H1 (cell line): Measurements from ENCODE around the gene KLHL7. TPM values are rescaled to one million over a fixed set of nuclear protein-coding genes. Genes with fewer than 3 reads are reported as not detected.

Experiments used
- CTCF ChIA-PET: fragments of 300-600 bp; sonication (Branson Sonifier 250); formaldehyde crosslinking; loops from one replicate; lab custom pipeline; 2021; ENCODE audit not compliant: partially characterized antibody; lab: Charles Lee
- POLR2A ChIA-PET: fragments of 300-600 bp; sonication (Branson Sonifier 250); formaldehyde crosslinking; loops from one replicate; lab custom pipeline; 2021; ENCODE audit warnings: inconsistent platforms; ENCODE audit not compliant: partially characterized antibody; lab: Charles Lee
- DNase-seq, 2 experiments: peaks; one replicate each; pipeline versions ENCODE4 v3.0.0 to v3.0.0-alpha.2; 2010 to 2022; ENCODE audit warnings: low spot score in 2 of 2, low read depth in 1 of 2, mixed read lengths in 1 of 2
- FAIRE-seq: peaks from 2 replicates; lab custom pipeline; 2011; peaks lifted over from hg19 to GRCh38; lab: Jason Lieb, UNC
- H2AFZ ChIP-seq: 2 replicates; pipeline ENCODE4 v1.8.1; 2012; ENCODE audit warnings: low read length, inconsistent platforms
- H2AK5ac ChIP-seq: 2 replicates; pipeline ENCODE4 v1.6.1; 2013; ENCODE audit warnings: low read depth, low read length
- H2BK120ac ChIP-seq: replicated peaks from 2 replicates; pipeline ENCODE3; 2013; ENCODE audit warnings: low read depth, low read length, inconsistent platforms
- H2BK12ac ChIP-seq: 2 replicates; pipeline ENCODE4 v1.6.1; 2013; ENCODE audit warnings: low read depth, low read length
- H2BK15ac ChIP-seq: 2 replicates; pipeline ENCODE4 v1.6.1; 2013; ENCODE audit warnings: low read length
- H2BK20ac ChIP-seq: 2 replicates; pipeline ENCODE4 v1.6.1; 2013; ENCODE audit warnings: low read length
- H2BK5ac ChIP-seq: 2 replicates; pipeline ENCODE4 v1.6.1; 2013; ENCODE audit warnings: low read depth, low read length
- H3K14ac ChIP-seq: 2 replicates; pipeline ENCODE4 v1.6.1; 2013; ENCODE audit warnings: inconsistent platforms; ENCODE audit not compliant: insufficient read length
- H3K18ac ChIP-seq: 2 replicates; pipeline ENCODE4 v1.6.1; 2013; ENCODE audit warnings: low read length; ENCODE audit errors: extremely low read depth
- H3K23ac ChIP-seq: 2 replicates; pipeline ENCODE4 v1.6.1; 2013; ENCODE audit warnings: inconsistent platforms; ENCODE audit not compliant: insufficient read length
- H3K23me2 ChIP-seq: 2 replicates; pipeline ENCODE4 v1.6.1; 2013; ENCODE audit warnings: low read depth, low read length
- H3K27ac ChIP-seq: 2 replicates; pipeline ENCODE4 v1.6.1; 2011; ENCODE audit warnings: low read depth, low read length, inconsistent platforms
- H3K27me3 ChIP-seq, 4 experiments: replicated peaks in 1 of 4; 1 replicate in 1 of 4; 2 replicates in 3 of 4; pipeline versions ENCODE4 v1.6.1 to v1.8.1; 2011 to 2013; ENCODE audit warnings: low read length in 3 of 4, mild to moderate bottlenecking in 3 of 4, inconsistent platforms in 2 of 4, mixed read lengths in 2 of 4, moderate library complexity in 1 of 4; ENCODE audit not compliant: control insufficient read depth in 3 of 4, insufficient read depth in 3 of 4; ENCODE audit errors: extremely low read depth in 1 of 4
- H3K36me3 ChIP-seq, 4 experiments: 2 replicates each; pipeline versions ENCODE4 v1.6.1 to v1.8.1; 2011 to 2013; ENCODE audit warnings: mild to moderate bottlenecking in 4 of 4, low read length in 3 of 4, moderate library complexity in 2 of 4, control low read depth in 1 of 4, inconsistent platforms in 1 of 4; ENCODE audit not compliant: insufficient read depth in 4 of 4, control insufficient read depth in 2 of 4
- H3K4ac ChIP-seq: replicated peaks from 2 replicates; pipeline ENCODE3; 2013; ENCODE audit warnings: low read length, low read depth, mixed read lengths, inconsistent platforms; ENCODE audit not compliant: insufficient read length
- H3K4me1 ChIP-seq, 4 experiments: replicated peaks in 1 of 4; 1 replicate in 1 of 4; 2 replicates in 3 of 4; pipeline versions ENCODE4 v1.6.1 to v1.8.1; 2011 to 2013; ENCODE audit warnings: low read length in 3 of 4, inconsistent platforms in 2 of 4, mixed read lengths in 1 of 4; ENCODE audit not compliant: insufficient read depth in 4 of 4, control insufficient read depth in 3 of 4
- H3K4me2 ChIP-seq, 2 experiments: 2 replicates each; pipeline versions ENCODE4 v1.6.1 to v1.8.1; 2011 to 2013; ENCODE audit warnings: low read depth in 2 of 2, low read length in 2 of 2, control low read depth in 1 of 2, inconsistent platforms in 1 of 2, mild to moderate bottlenecking in 1 of 2; ENCODE audit not compliant: insufficient read depth in 1 of 2
- H3K4me3 ChIP-seq, 4 experiments: fragments of 200-600, 300-600 bp in 1 of 4; sonication (generic), shearing (Covaris generic), sonication (Bioruptor Twin) in 1 of 4; 2 replicates each; pipeline versions ENCODE4 v1.5.1 to v1.8.1; 2011 to 2016; ENCODE audit warnings: low read length in 4 of 4, low read depth in 3 of 4, control low read depth in 2 of 4, inconsistent platforms in 2 of 4, mild to moderate bottlenecking in 2 of 4, mixed read lengths in 1 of 4, moderate library complexity in 1 of 4; ENCODE audit not compliant: insufficient read depth in 2 of 4; ENCODE audit errors: extremely low read depth in 1 of 4
- H3K56ac ChIP-seq: replicated peaks from 2 replicates; pipeline ENCODE3; 2013; ENCODE audit warnings: low read depth, mild to moderate bottlenecking, mixed read lengths, low read length, inconsistent platforms; ENCODE audit not compliant: insufficient read length
- H3K79me1 ChIP-seq: 2 replicates; pipeline ENCODE4 v1.6.1; 2013; ENCODE audit warnings: low read depth, low read length, control low read depth
- H3K79me2 ChIP-seq, 2 experiments: 2 replicates each; pipeline versions ENCODE4 v1.6.1 to v1.8.1; 2012 to 2013; ENCODE audit warnings: low read length in 2 of 2, mild to moderate bottlenecking in 2 of 2, inconsistent platforms in 1 of 2; ENCODE audit not compliant: insufficient read depth in 2 of 2, control insufficient read depth in 1 of 2
- H3K9ac ChIP-seq, 4 experiments: replicated peaks in 1 of 4; 1 replicate in 1 of 4; 2 replicates in 3 of 4; pipeline versions ENCODE4 v1.6.1 to v1.8.1; 2011 to 2013; ENCODE audit warnings: low read depth in 3 of 4, low read length in 3 of 4, control low read depth in 2 of 4, mild to moderate bottlenecking in 2 of 4, moderate library complexity in 2 of 4, inconsistent platforms in 1 of 4; ENCODE audit errors: extremely low read depth in 1 of 4
- H3K9me3 ChIP-seq, 2 experiments: 2 replicates each; pipeline versions ENCODE4 v1.6.1 to v1.8.1; 2012 to 2013; ENCODE audit warnings: mild to moderate bottlenecking in 2 of 2, moderate library complexity in 2 of 2, control low read depth in 1 of 2, inconsistent platforms in 1 of 2, low read depth in 1 of 2, low read length in 1 of 2, mixed read lengths in 1 of 2; ENCODE audit not compliant: insufficient read depth in 2 of 2
- H4K20me1 ChIP-seq, 2 experiments: replicated peaks in 1 of 2; 2 replicates each; pipeline versions ENCODE3 to v1.8.1; 2011 to 2013; ENCODE audit warnings: inconsistent platforms in 2 of 2, low read length in 2 of 2, mild to moderate bottlenecking in 1 of 2; ENCODE audit not compliant: insufficient read depth in 2 of 2, control insufficient read depth in 1 of 2
- H4K5ac ChIP-seq: 2 replicates; pipeline ENCODE4 v1.6.1; 2013; ENCODE audit warnings: low read length, low read depth, mixed read lengths, inconsistent platforms; ENCODE audit not compliant: insufficient read length
- H4K8ac ChIP-seq: 2 replicates; pipeline ENCODE4 v1.8.0; 2013; ENCODE audit warnings: mild to moderate bottlenecking, moderate library complexity, low read length, inconsistent platforms; ENCODE audit not compliant: insufficient read depth; ENCODE audit errors: extremely low read depth
- H4K91ac ChIP-seq: replicated peaks from 2 replicates; pipeline ENCODE3; 2013; ENCODE audit warnings: low read length, mixed read lengths, inconsistent platforms; ENCODE audit not compliant: insufficient read length
- BCL11A ChIP-seq, 2 experiments: IDR thresholded peaks; one replicate each; pipeline ENCODE4 v1.6.1; 2011; ENCODE audit warnings: low read depth in 2 of 2, low read length in 2 of 2, mild to moderate bottlenecking in 2 of 2
- CBX8 ChIP-seq: fragments of 300-800, 300-1000 bp; sonication (generic); IDR thresholded peaks from 2 replicates; pipeline ENCODE4 v1.7.1; 2016; ENCODE audit warnings: low read depth, low read length, borderline replicate concordance
- EP300 ChIP-seq, 2 experiments: IDR thresholded peaks; 1 replicate in 1 of 2; 2 replicates in 1 of 2; pipeline ENCODE4 v1.6.1; 2011 to 2012; ENCODE audit warnings: low read depth in 2 of 2, low read length in 2 of 2, mild to moderate bottlenecking in 2 of 2, borderline replicate concordance in 1 of 2, inconsistent platforms in 1 of 2, moderate library complexity in 1 of 2
- FOSL1 ChIP-seq: IDR thresholded peaks from 2 replicates; pipeline ENCODE4 v1.6.1; 2011; ENCODE audit warnings: mild to moderate bottlenecking, low read depth, low read length, moderate library complexity; ENCODE audit not compliant: insufficient read depth
- GTF2F1 ChIP-seq: IDR thresholded peaks from 2 replicates; pipeline ENCODE4 v1.6.1; 2012; ENCODE audit warnings: low read depth, low read length, improper control_type of control experiment, borderline replicate concordance
- KDM1A ChIP-seq: fragments of 200-600, 300-600 bp; sonication (generic); IDR thresholded peaks from 2 replicates; pipeline ENCODE4 v1.7.1; 2016; ENCODE audit warnings: mild to moderate bottlenecking, low read length, borderline replicate concordance
- NANOG ChIP-seq: IDR thresholded peaks from 2 replicates; pipeline ENCODE4 v1.6.1; 2011; ENCODE audit warnings: low read length, low read depth, mild to moderate bottlenecking, inconsistent platforms; ENCODE audit not compliant: insufficient read depth, poor library complexity, severe bottlenecking
- RAD21 ChIP-seq, 2 experiments: IDR thresholded peaks in 1 of 2; conservative IDR thresholded peaks in 1 of 2; 2 replicates each; pipeline ENCODE4 v1.6.1; 2011; ENCODE audit warnings: low read depth in 2 of 2, low read length in 2 of 2, improper control_type of control experiment in 1 of 2, inconsistent platforms in 1 of 2, mild to moderate bottlenecking in 1 of 2, moderate library complexity in 1 of 2
- RFX5 ChIP-seq: IDR thresholded peaks from 2 replicates; pipeline ENCODE4 v1.6.1; 2011; ENCODE audit warnings: low read depth, low read length, improper control_type of control experiment, borderline replicate concordance
- TAF7 ChIP-seq: optimal IDR thresholded peaks from 2 replicates; pipeline ENCODE3; 2011; ENCODE audit warnings: low read depth, mild to moderate bottlenecking, inconsistent platforms, low read length, moderate library complexity, borderline replicate concordance
- TBP ChIP-seq: IDR thresholded peaks from 2 replicates; pipeline ENCODE4 v1.6.1; 2011; ENCODE audit warnings: low read depth, low read length, improper control_type of control experiment
- WGBS, 2 experiments: shearing (Covaris generic) in 1 of 2; methylation state at CpG; one replicate each; pipeline versions ENCODE4 v1.1.6 to v1.1.7; 2013 to 2015; ENCODE audit warnings: low lambda C conversion rate in 2 of 2, mixed read lengths in 2 of 2, inconsistent platforms in 1 of 2, low coverage in 1 of 2, missing lambda C conversion rate in 1 of 2; ENCODE audit not compliant: insufficient replicate concordance in 2 of 2, insufficient coverage in 1 of 2, insufficient read length in 1 of 2; ENCODE audit errors: extremely low coverage in 1 of 2, missing lambda C conversion rate in 1 of 2; 5-methylcytosine and 5-hydroxymethylcytosine counted together
- polyA plus RNA-seq, 7 experiments: library from polyadenylated mRNA; depleted of rRNA in 3 of 7; stranded (reverse) in 5 of 7; unstranded in 2 of 7; fragments of >200 nt in 5 of 7; fragments of 200-250 nt in 2 of 7; gene quantifications; 1 replicate in 5 of 7; 2 replicates in 1 of 7; 4 replicates in 1 of 7; pipeline versions ENCODE4 v1.2.1 to v1.2.3, GENCODE V29; 2011 to 2013; ENCODE audit warnings: missing spikeins in 2 of 7, mixed read lengths in 2 of 7
- total RNA-seq: library from RNA; stranded (reverse); fragmentation: NEBNext Ultra II Directional; extraction: Animal tissue kit (Norgen Biotek cat#: 25700); gene quantifications from 2 replicates; pipeline ENCODE4 v1.2.1, GENCODE V29; 2021

Gene KLHL7
- total and polyA plus RNA-seq, 2 of the 8 experiments (the other 6 are each of a cell fraction or from before 2014, with no cell fraction given) = 65.3 to 115 TPM

DNA sequence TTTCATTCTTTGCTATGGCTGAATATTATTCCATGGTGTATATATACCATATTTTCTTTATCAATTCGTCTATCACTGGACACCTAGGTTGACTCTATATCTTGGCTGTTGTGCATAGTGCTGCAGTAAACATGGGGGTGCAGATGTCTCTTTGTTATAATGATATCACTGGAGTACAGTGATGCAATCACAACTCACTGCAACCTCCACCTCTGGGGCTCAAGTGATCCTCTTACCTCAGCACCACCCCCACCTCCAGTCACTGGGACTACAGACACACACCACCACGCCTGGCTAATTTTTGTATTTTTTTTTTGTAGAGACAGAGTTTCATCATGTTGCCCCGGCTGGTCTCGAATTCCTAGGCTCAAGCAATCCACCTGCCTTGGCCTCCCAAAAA, 15.6 kb downstream of the KLHL7 start:
- 85% methylated on average over 4 of the region's 4 CpGs; no CpG with 5 or more reads in 1 of the 2 experiments for WGBS, 2 experiments
- H4K20me1 ChIP-seq = no peaks in the 10 kb centered on the region
- H3K4ac ChIP-seq = no peak overlapping the region

More for the DNA sequence above, 15.6 kb downstream of the KLHL7 start:
- no peak overlapping the region for H3K4me2 ChIP-seq
- no peak overlapping the region for H3K18ac ChIP-seq
- no peak overlapping the region for H3K27ac ChIP-seq
- no peaks in the 10 kb centered on the region for H3K9me3 ChIP-seq
- no peak overlapping the region for H4K8ac ChIP-seq
- H3K36me3 ChIP-seq = peaks cover 0 to 26% (median 10%) of the 10 kb centered on the region in 4 experiments; a peak in 6 of 8 replicates
- H3K56ac ChIP-seq = no peak overlapping the region
- H3K4me3 ChIP-seq = no peak overlapping the region
- no peak overlapping the region for H2BK20ac ChIP-seq
- no peak overlapping the region for H2BK120ac ChIP-seq
- DNase-seq = no peak
- H4K91ac ChIP-seq = no peak overlapping the region
- peaks cover 4% of the 10 kb centered on the region for H3K79me1 ChIP-seq
- peaks cover 5 to 20% (median 8%) of the 10 kb centered on the region in 4 experiments; a peak in 6 of 7 replicates for H3K4me1 ChIP-seq
- H3K23me2 ChIP-seq = no peaks in the 10 kb centered on the region
- H2AFZ ChIP-seq = no peak overlapping the region
- H3K79me2 ChIP-seq = peaks cover 4 to 68% of the 10 kb centered on the region in 2 experiments; a peak in 3 of 4 replicates
- H3K9ac ChIP-seq = no peak overlapping the region
- no peak overlapping the region for H3K23ac ChIP-seq
- no peak for TF ChIP-seq EP300 (IDR thresholded peaks at IDR 0.05; ENCODE audit: borderline replicate concordance in 1 of 2, low read depth in 2 of 2, low read length in 2 of 2)
- no peak for TF ChIP-seq FOSL1
- no peak for TF ChIP-seq BCL11A (IDR thresholded peaks at IDR 0.05; ENCODE audit: low read depth in 2 of 2, low read length in 2 of 2)
- TF ChIP-seq TAF7 = no peak
- TF ChIP-seq TBP = no peak
- TF ChIP-seq RAD21 (IDR thresholded peaks at IDR 0.05 in 1 of 2, conservative IDR thresholded peaks at IDR 0.05 in 1 of 2; ENCODE audit: low read depth in 2 of 2, low read length in 2 of 2) = no peak
- TF ChIP-seq RFX5 = no peak
- TF ChIP-seq GTF2F1 = no peak
- no peak for TF ChIP-seq KDM1A
- no peak for TF ChIP-seq CBX8
- no peak for TF ChIP-seq NANOG
- no peak overlapping the region for H2BK5ac ChIP-seq
- H2BK15ac ChIP-seq = no peak overlapping the region; the same call in 1 of the 2 replicates
- no peak overlapping the region for H2BK12ac ChIP-seq
- FAIRE-seq = no peak
- no peak overlapping the region for H3K14ac ChIP-seq
- no peak overlapping the region for H4K5ac ChIP-seq
- H3K27me3 ChIP-seq = no peaks in the 10 kb centered on the region
- ChIA-PET CTCF (interaction anchor here (0.6 to 1.6 kb wide), 5 partner anchors 11 to 558 kb away, joined by 3 to 6 read pairs (median 3); no protein-coding TSS in a partner anchor), POLR2A (interaction anchor here (0.7 kb wide), 1 partner anchor 8 kb away, joined by 3 read pairs; no protein-coding TSS in a partner anchor)
- no peak overlapping the region for H2AK5ac ChIP-seq
